HFF-Myc (cell line): ENCODE results near the gene RABL2B.

Source experiments
- DNase-seq: peaks from one replicate; pipeline ENCODE4 v3.0.0-alpha.2; 2011; ENCODE audit warnings: low read depth; ENCODE audit errors: extremely low read depth
- H3K4me3 ChIP-seq: replicated peaks from 2 replicates; pipeline ENCODE4 v1.5.1; 2011; ENCODE audit warnings: low read depth, mild to moderate bottlenecking, control low read depth, low read length
- TF ChIP-seq, protein P1 (sequence below): IDR thresholded peaks from 2 replicates; pipeline ENCODE4 v1.5.1; 2012; ENCODE audit warnings: mild to moderate bottlenecking, low read depth, low read length, control low read depth; ENCODE audit errors: missing control alignments

Gene RABL2B

DNA sequence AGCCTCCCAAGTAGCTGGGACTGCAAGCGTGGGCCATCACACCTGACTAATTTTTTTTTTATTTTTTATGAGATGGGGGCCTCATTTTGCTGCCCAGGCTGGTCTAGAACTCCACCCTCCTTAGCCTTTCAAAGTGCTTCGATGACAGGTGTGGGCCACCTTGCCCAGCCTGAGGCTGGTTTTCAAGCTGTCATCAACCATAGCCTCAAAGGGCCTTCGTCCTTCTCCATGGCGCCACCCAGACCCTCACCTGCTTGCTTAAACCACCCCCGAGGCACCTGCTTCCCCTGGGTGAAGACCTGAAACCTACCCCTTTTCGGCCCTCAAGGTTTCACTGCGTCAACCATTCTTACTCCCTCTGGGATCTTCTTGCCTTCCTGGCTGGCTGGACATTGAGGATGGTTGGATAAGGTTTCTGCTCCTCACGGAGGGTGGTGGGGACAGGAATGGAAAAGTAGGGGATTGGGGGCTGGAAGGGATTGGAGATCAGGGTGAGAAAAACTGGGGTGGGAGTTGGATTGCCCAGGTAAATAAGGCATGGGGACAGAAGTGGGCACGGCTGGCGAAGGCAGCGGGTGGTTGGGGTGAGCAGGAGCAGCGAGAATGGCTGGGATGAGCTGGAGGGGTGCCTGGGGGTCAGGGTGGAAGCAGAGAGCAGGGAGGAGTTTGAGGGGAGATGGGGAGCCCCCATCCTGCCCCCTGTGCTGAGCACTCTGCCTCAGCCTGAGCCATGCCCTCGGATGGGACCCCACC, 48.3 kb downstream of the RABL2B start:
- TF ChIP-seq, protein P1, sequence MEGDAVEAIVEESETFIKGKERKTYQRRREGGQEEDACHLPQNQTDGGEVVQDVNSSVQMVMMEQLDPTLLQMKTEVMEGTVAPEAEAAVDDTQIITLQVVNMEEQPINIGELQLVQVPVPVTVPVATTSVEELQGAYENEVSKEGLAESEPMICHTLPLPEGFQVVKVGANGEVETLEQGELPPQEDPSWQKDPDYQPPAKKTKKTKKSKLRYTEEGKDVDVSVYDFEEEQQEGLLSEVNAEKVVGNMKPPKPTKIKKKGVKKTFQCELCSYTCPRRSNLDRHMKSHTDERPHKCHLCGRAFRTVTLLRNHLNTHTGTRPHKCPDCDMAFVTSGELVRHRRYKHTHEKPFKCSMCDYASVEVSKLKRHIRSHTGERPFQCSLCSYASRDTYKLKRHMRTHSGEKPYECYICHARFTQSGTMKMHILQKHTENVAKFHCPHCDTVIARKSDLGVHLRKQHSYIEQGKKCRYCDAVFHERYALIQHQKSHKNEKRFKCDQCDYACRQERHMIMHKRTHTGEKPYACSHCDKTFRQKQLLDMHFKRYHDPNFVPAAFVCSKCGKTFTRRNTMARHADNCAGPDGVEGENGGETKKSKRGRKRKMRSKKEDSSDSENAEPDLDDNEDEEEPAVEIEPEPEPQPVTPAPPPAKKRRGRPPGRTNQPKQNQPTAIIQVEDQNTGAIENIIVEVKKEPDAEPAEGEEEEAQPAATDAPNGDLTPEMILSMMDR: no peak
- H3K4me3 ChIP-seq: no peak overlapping the region
- no peak for DNase-seq

- TF ChIP-seq, protein P1: no peak
- DNase-seq: no peak
Measured at GRCh38 chr22:50734343-50734771, 49.1 kb downstream of the RABL2B start.

DNA sequence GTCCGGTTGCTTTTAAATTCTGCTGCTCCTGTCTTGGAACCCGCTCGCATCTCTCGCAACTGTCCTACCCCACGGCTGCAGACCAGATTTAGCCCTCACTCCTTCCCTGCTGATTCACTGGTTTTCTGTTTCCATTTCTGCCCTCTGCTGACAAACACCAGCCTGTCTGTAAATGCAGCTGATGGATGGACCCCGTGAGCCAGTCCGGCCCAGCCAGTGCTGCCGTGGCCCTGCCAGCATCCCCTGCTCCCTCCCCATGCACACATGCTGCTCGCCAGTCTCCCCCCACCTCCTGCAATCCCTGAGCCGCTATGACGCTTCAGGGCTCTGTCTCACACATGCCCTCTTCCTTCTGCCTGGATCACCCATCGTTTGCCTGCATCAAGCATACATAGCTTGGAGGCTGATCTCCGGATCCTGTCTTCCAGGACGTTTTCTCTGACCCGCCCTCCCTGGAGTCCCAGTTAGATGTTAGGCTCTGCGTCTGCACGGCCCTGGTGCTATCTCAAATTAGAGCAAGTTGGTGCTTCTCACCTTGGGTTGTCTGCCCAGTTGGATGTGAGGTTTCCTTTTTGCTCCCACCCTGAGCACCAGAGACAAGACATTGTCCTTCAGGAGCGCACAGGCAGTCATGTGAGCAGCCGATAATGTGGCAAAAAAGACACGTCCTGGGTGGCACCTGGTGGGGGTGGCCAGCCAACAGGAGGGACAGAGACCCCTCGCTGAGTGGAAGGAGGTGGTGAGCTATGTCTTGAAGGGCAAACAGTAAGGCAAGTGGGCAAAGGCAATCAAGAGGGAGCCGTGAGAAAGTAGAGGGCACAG, 49.7 kb downstream of the RABL2B start:
- TF ChIP-seq, protein P1: no peak
- H3K4me3 ChIP-seq: no peak overlapping the region
- no peak for DNase-seq

More at GRCh38 chr22:50734343-50734771, 49.1 kb downstream of the RABL2B start:
- no peak overlapping the region for H3K4me3 ChIP-seq

DNA sequence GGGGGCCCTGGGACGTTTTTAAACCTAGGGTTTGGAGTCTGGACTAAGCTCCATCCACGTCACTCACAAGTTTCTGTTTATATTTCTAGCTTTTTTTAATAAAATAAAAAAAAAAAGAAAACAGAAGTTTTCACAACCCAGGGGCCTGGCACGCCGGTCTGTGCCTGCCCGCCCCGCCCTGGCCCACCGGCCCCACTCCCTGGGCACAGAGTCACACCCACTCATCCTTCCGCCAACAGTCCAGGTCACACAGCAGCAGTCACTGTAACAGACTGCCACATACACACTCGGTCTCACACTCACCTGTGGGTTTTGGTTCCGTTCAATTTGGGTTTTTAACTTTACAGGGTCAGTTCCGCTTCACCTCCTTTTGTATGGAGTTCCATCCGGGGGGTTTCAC, 50.8 kb downstream of the RABL2B start:
- H3K4me3 ChIP-seq: no peak overlapping the region
- no peak for DNase-seq
- TF ChIP-seq, protein P1: no peak

GRCh38 chr22:50731811-50732624, 51.4 kb downstream of the RABL2B start:
- TF ChIP-seq, protein P1: peak; percentile 84
- no peak overlapping the region for H3K4me3 ChIP-seq
- DNase-seq: no peak

GRCh38 chr22:50730941-50731661, 52.3 kb downstream of the RABL2B start:
- TF ChIP-seq, protein P1: no peak
- DNase-seq: no peak
- no peak overlapping the region for H3K4me3 ChIP-seq
